Activated T-helper 17 cell treated with anti-CD3 and anti-CD28 coated beads, Interleukin-2, amount 50 U/mL, for 72 hours (primary cell): Measurements from ENCODE around the gene ASB3. TPM values are rescaled to one million over a fixed set of nuclear protein-coding genes. Genes with fewer than 3 reads are reported as not detected.
A peak's percentile ranks its signal among the peaks of the same experiment; 100 is the strongest.

Experiments
- ATAC-seq: fragments of 150-1000 bp; cut with Tn5 transposase; replicated peaks from 2 replicates; pipeline ENCODE4 v1.10.0; 2021; ENCODE audit warnings: mild to moderate bottlenecking, moderate library complexity
- H3K27ac Mint-ChIP-seq: one replicate; pipeline ENCODE4 v1.8.0; 2022; ENCODE audit warnings: mixed read lengths
- H3K27me3 Mint-ChIP-seq: one replicate; pipeline ENCODE4 v1.8.0; 2022; ENCODE audit warnings: mixed read lengths
- H3K36me3 Mint-ChIP-seq: one replicate; pipeline ENCODE4 v1.8.0; 2022; ENCODE audit warnings: low read depth, mild to moderate bottlenecking, mixed read lengths
- H3K4me1 Mint-ChIP-seq: one replicate; pipeline ENCODE4 v1.8.0; 2022; ENCODE audit warnings: mixed read lengths
- H3K4me3 Mint-ChIP-seq: one replicate; pipeline ENCODE4 v1.8.0; 2022; ENCODE audit warnings: mild to moderate bottlenecking, mixed read lengths
- H3K9me3 Mint-ChIP-seq: one replicate; pipeline ENCODE4 v1.8.0; 2022; ENCODE audit warnings: mixed read lengths
- total RNA-seq, 2 donors: library from RNA; stranded (reverse); gene quantifications; one replicate each; pipeline ENCODE4 v1.2.3, GENCODE V29; 2022

ASB3 gene
- total RNA-seq, 2 donors from 2014 or later: 27.6 to 28.8 TPM

- peaks cover 99% of the 10 kb centered on the region for H3K36me3 Mint-ChIP-seq
- no peak overlapping the region for H3K4me3 Mint-ChIP-seq
- no peaks in the 10 kb centered on the region for H3K27me3 Mint-ChIP-seq
- no peaks in the 10 kb centered on the region for H3K4me1 Mint-ChIP-seq
- no peaks in the 10 kb centered on the region for H3K9me3 Mint-ChIP-seq
- H3K27ac Mint-ChIP-seq: no peak overlapping the region
- ATAC-seq: no peak
Observed at GRCh38 chr2:53813151-53813550, 26.4 kb upstream of the ASB3 start.

- H3K9me3 Mint-ChIP-seq: no peaks in the 10 kb centered on the region
- ATAC-seq: no peak
- no peak overlapping the region for H3K4me3 Mint-ChIP-seq
- peaks cover 100% of the 10 kb centered on the region for H3K36me3 Mint-ChIP-seq
- no peak overlapping the region for H3K27ac Mint-ChIP-seq
- no peaks in the 10 kb centered on the region for H3K4me1 Mint-ChIP-seq
- H3K27me3 Mint-ChIP-seq: no peaks in the 10 kb centered on the region
Observed at GRCh38 chr2:53811601-53812000, 24.8 kb upstream of the ASB3 start.

GRCh38 chr2:53802617-53803151 is 15.9 kb upstream of the ASB3 start:
- Mint-ChIP-seq H3K27me3 (no peaks in the 10 kb centered on the region), H3K4me1 (no peaks in the 10 kb centered on the region)

GRCh38 chr2:53801547-53801946 is 14.8 kb upstream of the ASB3 start:
- Mint-ChIP-seq H3K27ac (no peak overlapping the region), H3K4me3 (no peak overlapping the region), H3K4me1 (no peaks in the 10 kb centered on the region), H3K36me3 (peaks cover 97% of the 10 kb centered on the region), H3K9me3 (no peaks in the 10 kb centered on the region), H3K27me3 (no peaks in the 10 kb centered on the region)
- no peak for ATAC-seq

More at GRCh38 chr2:53802617-53803151, 15.9 kb upstream of the ASB3 start:
- Mint-ChIP-seq H3K9me3 (no peaks in the 10 kb centered on the region), H3K4me3 (no peak overlapping the region), H3K27ac (no peak overlapping the region), H3K36me3 (peaks cover 99% of the 10 kb centered on the region)
- ATAC-seq: no peak

GRCh38 chr2:53793821-53794220 is 7.1 kb upstream of the ASB3 start:
- Mint-ChIP-seq H3K36me3 (peaks cover 54% of the 10 kb centered on the region), H3K4me3 (no peak overlapping the region), H3K27me3 (no peaks in the 10 kb centered on the region), H3K27ac (no peak overlapping the region), H3K9me3 (no peaks in the 10 kb centered on the region), H3K4me1 (peaks cover 5% of the 10 kb centered on the region)
- no peak for ATAC-seq

GRCh38 chr2:53793261-53793660 is 6.5 kb upstream of the ASB3 start:
- Mint-ChIP-seq H3K27ac (no peak overlapping the region), H3K4me1 (peaks cover 5% of the 10 kb centered on the region), H3K9me3 (no peaks in the 10 kb centered on the region), H3K4me3 (no peak overlapping the region), H3K36me3 (peaks cover 48% of the 10 kb centered on the region), H3K27me3 (no peaks in the 10 kb centered on the region)
- no peak for ATAC-seq

GRCh38 chr2:53787614-53788289 is 999 bp upstream of the ASB3 start:
- peak overlapping the region; percentile 92 for H3K27ac Mint-ChIP-seq
- peaks cover 14% of the 10 kb centered on the region for H3K4me1 Mint-ChIP-seq
- peaks cover 24% of the 10 kb centered on the region for H3K36me3 Mint-ChIP-seq
- peak overlapping the region; percentile 93 for H3K4me3 Mint-ChIP-seq
- no peaks in the 10 kb centered on the region for H3K9me3 Mint-ChIP-seq
- H3K27me3 Mint-ChIP-seq: no peaks in the 10 kb centered on the region
- peak; percentile 63 for ATAC-seq

- ATAC-seq: peak; percentile 31
- Mint-ChIP-seq H3K4me3 (peak overlapping the region; percentile 93), H3K4me1 (peaks cover 14% of the 10 kb centered on the region), H3K27ac (peak overlapping the region; percentile 92), H3K36me3 (peaks cover 38% of the 10 kb centered on the region), H3K27me3 (no peaks in the 10 kb centered on the region), H3K9me3 (no peaks in the 10 kb centered on the region)
Observed at GRCh38 chr2:53786352-53786704, 425 bp downstream of the ASB3 start.

- Mint-ChIP-seq H3K9me3 (no peaks in the 10 kb centered on the region), H3K4me3 (peak overlapping the region; percentile 93), H3K4me1 (peaks cover 9% of the 10 kb centered on the region), H3K36me3 (peaks cover 40% of the 10 kb centered on the region), H3K27me3 (no peaks in the 10 kb centered on the region), H3K27ac (peak overlapping the region; percentile 92)
- ATAC-seq: no peak
Observed at GRCh38 chr2:53785366-53785765, 1.4 kb downstream of the ASB3 start.

- ATAC-seq: no peak
- Mint-ChIP-seq H3K4me3 (peak overlapping the region; percentile 93), H3K27me3 (no peaks in the 10 kb centered on the region), H3K4me1 (peaks cover 9% of the 10 kb centered on the region), H3K9me3 (no peaks in the 10 kb centered on the region), H3K36me3 (peaks cover 50% of the 10 kb centered on the region), H3K27ac (peak overlapping the region; percentile 92)
Observed at GRCh38 chr2:53784436-53784835, 2.3 kb downstream of the ASB3 start.

- Mint-ChIP-seq H3K36me3 (peaks cover 61% of the 10 kb centered on the region), H3K27me3 (no peaks in the 10 kb centered on the region), H3K27ac (no peak overlapping the region), H3K4me3 (no peak overlapping the region), H3K4me1 (peaks cover 14% of the 10 kb centered on the region), H3K9me3 (no peaks in the 10 kb centered on the region)
- ATAC-seq: no peak
Observed at GRCh38 chr2:53782676-53783075, 4.1 kb downstream of the ASB3 start.

GRCh38 chr2:53780056-53780455 is 6.7 kb downstream of the ASB3 start:
- peaks cover 78% of the 10 kb centered on the region for H3K36me3 Mint-ChIP-seq
- no peaks in the 10 kb centered on the region for H3K27me3 Mint-ChIP-seq
- H3K27ac Mint-ChIP-seq: no peak overlapping the region
- ATAC-seq: no peak
- peaks cover 20% of the 10 kb centered on the region for H3K4me1 Mint-ChIP-seq
- H3K4me3 Mint-ChIP-seq: no peak overlapping the region
- H3K9me3 Mint-ChIP-seq: no peaks in the 10 kb centered on the region

GRCh38 chr2:53778536-53779162 is 8.1 kb downstream of the ASB3 start:
- no peak for ATAC-seq
- H3K36me3 Mint-ChIP-seq: peaks cover 80% of the 10 kb centered on the region
- H3K4me3 Mint-ChIP-seq: no peak overlapping the region
- peaks cover 12% of the 10 kb centered on the region for H3K4me1 Mint-ChIP-seq
- no peak overlapping the region for H3K27ac Mint-ChIP-seq
- H3K27me3 Mint-ChIP-seq: no peaks in the 10 kb centered on the region
- no peaks in the 10 kb centered on the region for H3K9me3 Mint-ChIP-seq

- H3K9me3 Mint-ChIP-seq: no peaks in the 10 kb centered on the region
- peak overlapping the region; percentile 5 for H3K27ac Mint-ChIP-seq
- no peak overlapping the region for H3K4me3 Mint-ChIP-seq
- H3K36me3 Mint-ChIP-seq: peaks cover 74% of the 10 kb centered on the region
- H3K27me3 Mint-ChIP-seq: no peaks in the 10 kb centered on the region
- no peak for ATAC-seq
- peaks cover 12% of the 10 kb centered on the region for H3K4me1 Mint-ChIP-seq
Observed at GRCh38 chr2:53777134-53777533, 9.6 kb downstream of the ASB3 start.

GRCh38 chr2:53770264-53770663 is 16.5 kb downstream of the ASB3 start:
- Mint-ChIP-seq H3K4me1 (peaks cover 15% of the 10 kb centered on the region), H3K36me3 (peaks cover 17% of the 10 kb centered on the region), H3K4me3 (peak overlapping the region; percentile 45), H3K27ac (peak overlapping the region; percentile 22), H3K27me3 (no peaks in the 10 kb centered on the region), H3K9me3 (no peaks in the 10 kb centered on the region)
- peak; percentile 63 for ATAC-seq
